Psoas muscle (tissue), 8 donors: ENCODE data around the gene RAPGEF4. TPM values are rescaled to one million over a fixed set of nuclear protein-coding genes. Genes with fewer than 3 reads are reported as not detected.
A peak's percentile ranks its signal among the peaks of the same experiment; 100 is the strongest.

ENCODE experiments used
- ATAC-seq, 4 donors: fragments of 200-7000 bp; cut with Tn5 transposase; one replicate each; pipeline ENCODE4 v1.9.1; 2020; ENCODE audit warnings: moderate library complexity in 3 of 4, mild to moderate bottlenecking in 2 of 4
- DNase-seq, 2 donors: peaks; one replicate each; pipeline ENCODE4 v3.0.0-alpha.2; 2020
- H3K27ac ChIP-seq: fragments of 200-600 bp; one replicate; pipeline ENCODE4 v1.8.0; 2022
- H3K27me3 ChIP-seq, 3 donors: fragments of 200-600 bp in 1 of 3; one replicate each; pipeline versions ENCODE4 v1.6.1 to v1.8.0; 2013 to 2022; ENCODE audit warnings: low read length in 2 of 3, mild to moderate bottlenecking in 2 of 3, moderate library complexity in 1 of 3; ENCODE audit not compliant: insufficient read depth in 3 of 3
- H3K36me3 ChIP-seq, 2 donors: fragments of 200-600 bp in 1 of 2; one replicate each; pipeline versions ENCODE4 v1.6.1 to v1.8.0; 2013 to 2022; ENCODE audit warnings: low read depth in 1 of 2, mild to moderate bottlenecking in 1 of 2, moderate library complexity in 1 of 2; ENCODE audit not compliant: insufficient read depth in 1 of 2
- H3K4me1 ChIP-seq: fragments of 200-600 bp; one replicate; pipeline ENCODE4 v1.8.0; 2022
- H3K4me3 ChIP-seq: fragments of 200-600 bp; one replicate; pipeline ENCODE4 v1.8.0; 2022; ENCODE audit warnings: mild to moderate bottlenecking
- H3K9me3 ChIP-seq: fragments of 200-600 bp; one replicate; pipeline ENCODE4 v1.8.0; 2022
- WGBS, 3 donors: extraction: QIAGEN DNeasy Blood & Tissue Kit; methylation state at CpG; one replicate each; pipeline versions ENCODE4 v1.1.6 to v1.1.7; 2013; 5-methylcytosine and 5-hydroxymethylcytosine counted together
- intact Hi-C, 2 donors: fragments of 100-400 bp; cut with DNase I; formaldehyde crosslinking; loops; one replicate each; pipeline versions ENCODE4 v1.11.0 to v1.14.2; 2022
- polyA plus RNA-seq, 3 donors: library from polyadenylated mRNA; stranded (reverse); fragments of 200-250 nt; gene quantifications; one replicate each; pipeline ENCODE4 v1.2.3, GENCODE V29; 2013
- total RNA-seq, 4 donors: library from RNA; stranded (reverse); fragmentation: NEBNext Ultra II Directional in 2 of 4; extraction: Animal tissue kit (Norgen Biotek cat#: 25700) in 2 of 4; gene quantifications; one replicate each; pipeline versions ENCODE4 v1.2.1 to v1.2.4, GENCODE V29; 2021 to 2023
- TF ChIP-seq, protein P1 (sequence below): fragments of 200-600 bp; IDR thresholded peaks from one replicate; pipeline ENCODE4 v1.8.0; 2022; ENCODE audit warnings: antibody characterized with exemption
- donor health status: healthy with polysubstance abuse.
- donor health status: DM: no; HTN: no; CAD: no; lungs with moderate emphysema.
- donor health status: Bipolar disorder and iron deficiency.
- donor health status: healthy.
- donor health status: DM: yes; HTN: yes; CAD: no.
- donor health status: DM: no; HTN: no; CAD: no.
- donor health status: DM: no; HTN: no; CAD: no.
- donor health status: DM: yes; HTN: yes; CAD: no.

The RAPGEF4 gene
- total and polyA plus RNA-seq, 7 donors: 0.61 to 2.0 (median 0.92) TPM

DNA sequence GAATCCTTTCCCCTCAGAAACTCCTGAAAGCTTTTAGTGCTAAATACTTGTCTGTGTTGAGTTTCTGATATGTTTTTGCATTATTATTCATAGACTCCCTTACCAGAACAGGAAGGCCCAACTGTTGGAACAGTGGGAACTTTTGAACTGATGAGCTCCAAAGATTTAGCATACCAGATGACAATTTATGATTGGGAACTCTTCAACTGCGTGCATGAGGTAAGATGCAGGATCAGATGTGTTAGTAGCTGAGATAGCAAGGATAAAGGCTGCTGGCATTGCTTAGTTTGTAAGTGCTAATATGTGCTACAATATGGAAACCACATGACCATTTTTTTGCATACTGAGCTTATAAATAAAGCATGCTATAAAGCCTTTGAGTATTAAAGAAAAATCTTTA lies 290.8 kb downstream of the RAPGEF4 start:
- H3K36me3 ChIP-seq: no peaks in the 10 kb centered on the region
- no peaks in the 10 kb centered on the region for H3K9me3 ChIP-seq
- H3K27me3 ChIP-seq: no peaks in the 10 kb centered on the region
- H3K4me3 ChIP-seq: no peak overlapping the region
- TF ChIP-seq, protein P1, sequence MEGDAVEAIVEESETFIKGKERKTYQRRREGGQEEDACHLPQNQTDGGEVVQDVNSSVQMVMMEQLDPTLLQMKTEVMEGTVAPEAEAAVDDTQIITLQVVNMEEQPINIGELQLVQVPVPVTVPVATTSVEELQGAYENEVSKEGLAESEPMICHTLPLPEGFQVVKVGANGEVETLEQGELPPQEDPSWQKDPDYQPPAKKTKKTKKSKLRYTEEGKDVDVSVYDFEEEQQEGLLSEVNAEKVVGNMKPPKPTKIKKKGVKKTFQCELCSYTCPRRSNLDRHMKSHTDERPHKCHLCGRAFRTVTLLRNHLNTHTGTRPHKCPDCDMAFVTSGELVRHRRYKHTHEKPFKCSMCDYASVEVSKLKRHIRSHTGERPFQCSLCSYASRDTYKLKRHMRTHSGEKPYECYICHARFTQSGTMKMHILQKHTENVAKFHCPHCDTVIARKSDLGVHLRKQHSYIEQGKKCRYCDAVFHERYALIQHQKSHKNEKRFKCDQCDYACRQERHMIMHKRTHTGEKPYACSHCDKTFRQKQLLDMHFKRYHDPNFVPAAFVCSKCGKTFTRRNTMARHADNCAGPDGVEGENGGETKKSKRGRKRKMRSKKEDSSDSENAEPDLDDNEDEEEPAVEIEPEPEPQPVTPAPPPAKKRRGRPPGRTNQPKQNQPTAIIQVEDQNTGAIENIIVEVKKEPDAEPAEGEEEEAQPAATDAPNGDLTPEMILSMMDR: no peak
- ATAC-seq: no peak
- WGBS, 3 donors: 28 to 82% (median 45%) methylated on average over 1 of the region's 1 CpG
- H3K4me1 ChIP-seq: peaks cover 45% of the 10 kb centered on the region
- H3K27ac ChIP-seq: peak overlapping the region; percentile 92
- intact Hi-C loops: loop anchor here (2.0 to 10.0 kb wide), 4 partner anchors 50 to 331 kb away; partner anchors contain the start of gene CDCA7 (in 1 of the 2)
- DNase-seq: no peak

DNA sequence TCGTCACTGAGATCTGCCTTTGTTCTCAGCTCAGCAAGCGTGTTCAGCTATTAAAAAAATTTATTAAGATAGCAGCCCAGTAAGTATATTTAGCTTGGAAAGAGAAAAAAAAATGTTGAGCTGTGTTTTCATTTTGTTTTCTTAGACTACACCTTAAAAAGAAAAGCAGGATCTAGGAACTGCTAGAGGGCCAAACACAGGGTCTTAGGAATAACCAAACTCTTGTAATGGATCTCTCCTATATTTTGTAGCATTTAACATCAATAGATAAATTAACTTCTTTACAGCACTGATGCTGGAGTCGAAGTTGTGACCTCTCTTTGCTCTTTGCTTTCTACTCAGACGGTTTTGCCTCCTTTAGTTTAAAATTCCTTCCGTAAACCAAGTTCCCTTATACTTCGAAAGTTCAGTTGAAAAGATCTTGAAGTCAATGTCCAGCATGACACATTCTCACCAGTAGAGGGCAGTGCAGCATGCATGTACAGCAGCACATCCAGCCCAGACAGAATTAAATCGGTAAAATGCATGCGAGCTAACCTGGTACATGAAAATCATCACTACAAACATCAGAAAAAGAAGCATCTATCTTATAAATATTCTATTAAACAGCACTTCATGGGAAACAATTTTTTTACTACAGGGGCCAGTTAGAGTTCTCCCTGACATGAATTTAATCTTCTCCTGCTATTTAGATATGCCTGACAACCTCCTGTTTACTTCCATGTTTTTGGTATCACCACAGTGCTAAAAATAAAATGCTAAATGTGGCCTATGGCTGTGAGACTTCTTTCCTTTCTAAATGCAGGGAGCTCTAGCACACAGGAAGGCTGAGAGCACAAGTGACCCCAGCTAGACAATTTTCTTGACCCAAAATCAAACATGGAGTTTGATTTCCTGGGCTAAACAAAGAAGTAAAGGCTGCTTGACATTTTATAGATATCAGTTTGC lies 291.8 kb downstream of the RAPGEF4 start:
- H3K4me3 ChIP-seq: peak overlapping the region; percentile 27
- peak overlapping the region; percentile 92 for H3K27ac ChIP-seq
- WGBS, 3 donors: 8 to 15% (median 10%) methylated on average over 8 of the region's 8 CpGs
- H3K4me1 ChIP-seq: peaks cover 50% of the 10 kb centered on the region
- H3K36me3 ChIP-seq: no peaks in the 10 kb centered on the region
- no peaks in the 10 kb centered on the region for H3K27me3 ChIP-seq
- ATAC-seq: peak; percentile 66 to 76 (median 71)
- intact Hi-C loops: loop anchor here (2.0 to 10.0 kb wide), 5 partner anchors 51 to 330 kb away; partner anchors contain the start of gene CDCA7 (in 1 of the 2)
- DNase-seq: peak; percentile 65 to 81
- TF ChIP-seq, protein P1: peak; percentile 97
- H3K9me3 ChIP-seq: no peaks in the 10 kb centered on the region

DNA sequence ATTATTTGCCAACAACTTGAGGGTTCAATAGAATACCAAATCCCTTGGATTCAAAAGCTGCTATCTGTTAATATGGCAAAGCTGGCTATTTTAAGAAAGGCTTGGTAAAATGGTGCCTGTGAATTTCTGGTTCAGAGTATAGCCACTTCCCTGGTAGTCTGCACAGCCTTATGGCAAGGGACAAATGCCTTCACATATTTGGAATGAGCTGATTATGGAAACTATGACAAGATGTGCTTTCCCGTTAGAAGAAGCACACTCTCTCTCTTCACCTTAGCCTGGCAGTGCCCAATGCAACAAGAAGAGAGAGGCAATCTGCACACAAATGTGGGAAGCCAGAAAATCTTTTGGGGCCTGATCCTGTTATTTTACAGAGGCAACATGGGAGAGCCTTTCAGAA lies 292.5 kb downstream of the RAPGEF4 start:
- Histone ChIP-seq H3K4me3 (peak overlapping the region; percentile 27), H3K27ac (peak overlapping the region; percentile 92), H3K27me3 (no peaks in the 10 kb centered on the region), H3K4me1 (peaks cover 56% of the 10 kb centered on the region), H3K36me3 (no peaks in the 10 kb centered on the region), H3K9me3 (no peaks in the 10 kb centered on the region)
- TF ChIP-seq, protein P1: no peak
- intact Hi-C loops: loop anchor here (2.0 to 10.0 kb wide), 3 partner anchors 63 to 329 kb away; partner anchors contain the start of gene CDCA7 (in 1 of the 2)
- 13 to 36% (median 16%) methylated on average over 1 of the region's 1 CpG for WGBS, 3 donors
- ATAC-seq: peak in 3 of 4 donors; percentile 13 to 38 (median 24)
- no peak for DNase-seq

DNA sequence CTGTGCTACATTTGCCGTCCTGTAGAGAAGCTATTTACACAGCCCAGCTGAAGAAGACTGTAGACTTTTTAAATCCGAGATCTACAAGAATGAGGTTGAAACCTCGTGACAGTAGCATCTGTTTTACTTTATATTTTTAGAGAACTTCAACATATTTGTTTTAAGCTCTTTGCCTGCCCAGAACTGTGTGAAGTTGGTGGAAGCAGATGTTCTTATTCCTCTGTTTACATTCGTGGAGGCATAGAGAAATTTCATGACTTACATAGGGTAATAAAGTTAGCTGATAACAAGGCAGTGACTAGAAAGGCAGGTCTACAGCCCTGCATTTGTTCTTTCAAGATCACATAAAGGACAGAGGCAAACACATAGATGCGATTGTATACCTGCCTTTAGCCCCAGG lies 293.0 kb downstream of the RAPGEF4 start:
- Histone ChIP-seq H3K27me3 (no peaks in the 10 kb centered on the region), H3K4me3 (peak overlapping the region; percentile 27), H3K36me3 (no peaks in the 10 kb centered on the region), H3K4me1 (peaks cover 62% of the 10 kb centered on the region), H3K9me3 (no peaks in the 10 kb centered on the region), H3K27ac (peak overlapping the region; percentile 92)
- intact Hi-C loops: loop anchor here (2.0 to 10.0 kb wide), 3 partner anchors 62 to 329 kb away; partner anchors contain the start of gene CDCA7 (in 1 of the 2)
- ATAC-seq: no peak
- DNase-seq: no peak
- 48 to 63% (median 57%) methylated on average over 5 of the region's 5 CpGs for WGBS, 3 donors
- TF ChIP-seq, protein P1: no peak
